C1 segment of cervical spinal cord (tissue), 14 donors: ENCODE results near the gene GP9.
"Not testable (repeated sequence)": the region's sequence is repeated elsewhere in the genome, so short reads cannot be mapped to it uniquely, and the experiment has no call there.

Experiments
- DNase-seq, 14 donors: peaks; one replicate each; lab custom pipeline; 2025; lab: John Stamatoyannopoulos, UW

The GP9 gene

DNA sequence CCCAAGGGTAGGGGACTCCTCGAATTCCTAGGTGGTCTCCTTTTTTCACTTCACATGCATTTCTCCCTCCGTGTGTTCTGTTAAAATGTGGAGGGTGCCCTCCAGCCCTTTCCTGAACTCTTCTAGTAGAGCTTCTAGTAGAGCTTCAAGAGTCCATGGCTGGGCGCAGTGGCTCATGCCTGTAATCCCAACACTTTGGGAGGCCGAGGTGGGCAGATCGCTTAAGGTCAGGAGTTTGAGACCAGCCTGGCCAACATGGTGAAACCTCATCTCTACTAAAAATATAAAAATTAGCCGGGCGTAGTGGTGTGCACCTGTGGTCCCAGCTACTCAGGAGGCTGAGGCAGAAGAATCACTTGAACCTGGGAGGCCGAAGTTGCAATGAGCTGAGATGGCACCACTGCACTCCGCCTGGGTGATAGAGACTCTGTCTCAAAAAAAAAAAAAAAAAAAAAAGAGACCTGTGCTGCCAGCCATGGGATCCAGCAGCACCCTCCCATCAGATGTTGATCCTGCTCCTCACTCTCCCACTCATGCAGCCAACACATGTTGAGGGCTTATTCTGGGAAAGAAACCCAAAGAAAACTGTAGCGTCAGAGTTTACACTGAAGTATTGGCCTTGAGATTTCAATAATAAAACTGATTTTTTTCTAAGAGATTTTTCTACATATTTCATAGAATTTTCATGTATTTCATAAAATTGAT lies 50.6 kb downstream of the GP9 start:
- DNase-seq: not testable (repeated sequence)
